ENCODE data around the gene WDFY4.

The WDFY4 gene

GRCh38 chr10:48737886-48738285 lies 53.2 kb downstream of the WDFY4 start:
- TF ChIP-seq CTCF (IDR thresholded peaks at IDR 0.05; ENCODE audit: insufficient read depth, missing control alignments), result no peak
- FAIRE-seq (no peak), DNase-seq (ENCODE audit: insufficient read length, low spot score) (no peak)

DNA sequence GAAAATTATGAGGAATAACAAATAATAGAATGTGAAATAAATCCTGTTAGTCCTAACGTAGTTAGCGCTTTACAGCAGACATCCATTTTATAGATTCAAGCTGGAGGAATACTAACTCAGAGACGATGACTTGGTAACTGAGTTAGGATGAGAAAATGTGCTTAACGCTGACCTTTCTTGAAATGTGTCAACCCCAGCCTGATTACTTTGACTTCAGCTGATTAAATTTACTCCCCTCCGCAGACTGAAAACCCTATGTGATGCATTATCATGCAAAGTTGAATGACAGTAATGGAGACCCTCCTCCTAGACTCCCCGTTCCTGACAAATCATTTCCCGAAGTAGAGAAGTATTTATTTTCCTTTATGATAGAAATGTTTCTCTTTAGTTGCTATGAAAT lies 54.5 kb downstream of the WDFY4 start:
- DNase-seq (ENCODE audit: insufficient read length, low spot score), result no peak
- no peak for TF ChIP-seq CTCF (IDR thresholded peaks at IDR 0.05; ENCODE audit: insufficient read depth, missing control alignments)
- no peak for FAIRE-seq

DNA sequence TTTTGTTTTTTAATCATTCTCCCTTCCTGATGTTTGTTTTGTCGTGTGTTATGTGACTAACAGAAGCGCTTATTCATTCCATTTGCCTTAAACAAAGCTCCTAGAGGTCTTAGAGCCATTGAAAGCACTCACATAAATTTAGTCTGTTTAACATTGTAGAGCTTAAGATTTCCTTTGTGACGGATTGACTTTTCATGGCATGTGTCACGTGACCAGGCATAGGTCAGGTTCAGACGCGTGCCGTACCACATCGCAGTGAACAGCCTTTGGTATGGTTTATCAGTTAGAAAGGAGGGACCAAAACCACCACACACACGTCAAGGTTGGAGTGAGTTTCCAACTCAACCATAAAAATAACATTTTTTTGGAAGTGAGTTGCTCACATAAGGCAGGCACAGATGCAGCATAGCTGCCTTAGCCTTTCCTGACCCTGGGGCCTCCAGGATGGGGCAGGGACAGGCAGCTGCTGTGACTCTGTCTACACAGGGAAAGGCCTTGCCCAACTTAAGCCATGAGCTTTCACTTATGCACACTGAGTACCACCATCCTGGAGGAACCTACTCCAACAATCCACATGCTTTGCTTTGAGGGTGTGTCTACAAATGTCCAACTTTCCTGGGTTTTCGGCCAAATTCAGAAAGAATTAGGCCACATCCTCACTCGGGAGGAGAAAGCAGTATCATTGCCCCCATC lies 55.5 kb downstream of the WDFY4 start:
- no peak for FAIRE-seq
- TF ChIP-seq CTCF (IDR thresholded peaks at IDR 0.05; ENCODE audit: insufficient read depth, missing control alignments), result no peak
- DNase-seq (ENCODE audit: insufficient read length, low spot score), result no peak

DNA sequence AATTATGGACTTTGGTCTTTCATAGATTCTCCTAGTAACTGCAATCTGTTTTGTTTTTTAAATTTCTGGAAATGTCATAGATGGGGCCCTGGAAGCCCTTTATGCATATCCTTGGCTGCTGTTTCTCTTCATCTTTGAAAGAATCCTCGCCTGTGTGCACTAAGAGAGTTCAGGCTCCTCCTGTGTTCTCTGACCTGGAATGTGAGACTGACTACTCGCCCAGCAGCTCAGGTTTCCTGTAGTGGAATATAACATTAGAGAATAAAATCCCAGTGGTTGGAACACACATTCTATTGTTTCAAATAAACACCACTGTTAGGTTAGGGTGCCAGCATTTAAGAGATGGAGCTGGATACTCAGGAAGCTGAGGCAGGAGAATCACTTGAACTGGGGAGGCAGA lies 56.3 kb downstream of the WDFY4 start:
- FAIRE-seq (no peak), DNase-seq (ENCODE audit: insufficient read length, low spot score) (no peak)
- TF ChIP-seq CTCF (IDR thresholded peaks at IDR 0.05; ENCODE audit: insufficient read depth, missing control alignments), result no peak

GRCh38 chr10:48742891-48743860 lies 58.5 kb downstream of the WDFY4 start:
- DNase-seq (ENCODE audit: insufficient read length, low spot score) (no peak), FAIRE-seq (no peak)
- TF ChIP-seq CTCF (IDR thresholded peaks at IDR 0.05; ENCODE audit: insufficient read depth, missing control alignments), result no peak

- TF ChIP-seq CTCF (IDR thresholded peaks at IDR 0.05; ENCODE audit: insufficient read depth, missing control alignments), result no peak
- FAIRE-seq, result no peak
- DNase-seq (ENCODE audit: insufficient read length, low spot score), result no peak
Measured at GRCh38 chr10:48744587-48744986, 59.9 kb downstream of the WDFY4 start.
